Astrocyte (in vitro differentiated cells and primary cell): ENCODE data around the gene TOM1L2. TPM values are rescaled to one million over a fixed set of nuclear protein-coding genes. Genes with fewer than 3 reads are reported as not detected.
A peak's percentile ranks its signal among the peaks of the same experiment; 100 is the strongest.
"Not testable (repeated sequence)": the region's sequence is repeated elsewhere in the genome, so short reads cannot be mapped to it uniquely, and the experiment has no call there.

Source experiments
- DNase-seq: peaks from one replicate; pipeline ENCODE4 v3.0.0-alpha.2; 2010; ENCODE audit warnings: low read depth
- FAIRE-seq: peaks from 2 replicates; lab custom pipeline; 2011; peaks lifted over from hg19 to GRCh38; lab: Jason Lieb, UNC
- H2AFZ ChIP-seq: 2 replicates; pipeline ENCODE4 v1.6.0; 2012; ENCODE audit warnings: low read depth, low read length, inconsistent platforms
- H3K27ac ChIP-seq: 2 replicates; pipeline ENCODE4 v1.5.1; 2011; ENCODE audit warnings: low read depth, low read length, inconsistent platforms
- H3K27me3 ChIP-seq: 2 replicates; pipeline ENCODE4 v1.6.0; 2011; ENCODE audit warnings: low read length, inconsistent platforms; ENCODE audit not compliant: insufficient read depth
- H3K36me3 ChIP-seq: 2 replicates; pipeline ENCODE4 v1.5.1; 2011; ENCODE audit warnings: low read length, inconsistent platforms; ENCODE audit not compliant: insufficient read depth
- H3K4me1 ChIP-seq: 2 replicates; pipeline ENCODE4 v1.5.1; 2011; ENCODE audit warnings: low read length, inconsistent platforms; ENCODE audit not compliant: insufficient read depth
- H3K4me2 ChIP-seq: 2 replicates; pipeline ENCODE4 v1.6.0; 2012; ENCODE audit warnings: low read length, inconsistent platforms
- H3K4me3 ChIP-seq: 2 replicates; pipeline ENCODE4 v1.5.1; 2011; ENCODE audit warnings: low read depth, mild to moderate bottlenecking, low read length, inconsistent platforms; ENCODE audit not compliant: insufficient read depth
- H3K79me2 ChIP-seq: 2 replicates; pipeline ENCODE4 v1.6.0; 2012; ENCODE audit warnings: mild to moderate bottlenecking, low read length, inconsistent platforms; ENCODE audit not compliant: insufficient read depth
- H3K9ac ChIP-seq: 2 replicates; pipeline ENCODE4 v1.6.0; 2012; ENCODE audit warnings: mild to moderate bottlenecking, low read length, inconsistent platforms
- H3K9me3 ChIP-seq: 2 replicates; pipeline ENCODE4 v1.5.1; 2012; ENCODE audit warnings: low read depth, mild to moderate bottlenecking, low read length, inconsistent platforms; ENCODE audit not compliant: insufficient read depth
- H4K20me1 ChIP-seq: 2 replicates; pipeline ENCODE4 v1.6.0; 2012; ENCODE audit warnings: low read length, inconsistent platforms; ENCODE audit not compliant: insufficient read depth
- H3K27ac Mint-ChIP-seq: one replicate; pipeline ENCODE4 v1.8.0; 2021; ENCODE audit warnings: mild to moderate bottlenecking, mixed read lengths; ENCODE audit not compliant: unreplicated experiment
- H3K27me3 Mint-ChIP-seq: one replicate; pipeline ENCODE4 v1.8.0; 2021; ENCODE audit warnings: low read depth, mixed read lengths; ENCODE audit not compliant: unreplicated experiment
- H3K36me3 Mint-ChIP-seq: one replicate; pipeline ENCODE4 v1.8.0; 2021; ENCODE audit warnings: low read depth, mixed read lengths; ENCODE audit not compliant: unreplicated experiment
- H3K4me1 Mint-ChIP-seq: one replicate; pipeline ENCODE4 v1.8.0; 2021; ENCODE audit warnings: low read depth, mixed read lengths; ENCODE audit not compliant: unreplicated experiment
- H3K4me3 Mint-ChIP-seq: one replicate; pipeline ENCODE4 v1.8.0; 2021; ENCODE audit warnings: mild to moderate bottlenecking, moderate library complexity, mixed read lengths; ENCODE audit not compliant: unreplicated experiment
- H3K9me3 Mint-ChIP-seq: one replicate; pipeline ENCODE4 v1.8.0; 2021; ENCODE audit warnings: mild to moderate bottlenecking, mixed read lengths; ENCODE audit not compliant: unreplicated experiment
- EZH2 ChIP-seq: IDR thresholded peaks from 2 replicates; pipeline ENCODE4 v1.6.1; 2012; ENCODE audit warnings: mild to moderate bottlenecking, low read length, inconsistent platforms; ENCODE audit not compliant: insufficient read depth
- total RNA-seq: library from RNA; stranded (reverse); gene quantifications from 2 replicates; pipeline ENCODE4 v1.2.1, GENCODE V29; 2021
- TF ChIP-seq, protein P1 (sequence below): IDR thresholded peaks from 2 replicates; pipeline ENCODE4 v1.5.1; 2011; ENCODE audit warnings: low read depth, mild to moderate bottlenecking, inconsistent platforms, low read length, moderate library complexity; ENCODE audit not compliant: insufficient read depth

TOM1L2 gene
- total RNA-seq, 1 donor from 2014 or later, result 54.4 TPM

DNA sequence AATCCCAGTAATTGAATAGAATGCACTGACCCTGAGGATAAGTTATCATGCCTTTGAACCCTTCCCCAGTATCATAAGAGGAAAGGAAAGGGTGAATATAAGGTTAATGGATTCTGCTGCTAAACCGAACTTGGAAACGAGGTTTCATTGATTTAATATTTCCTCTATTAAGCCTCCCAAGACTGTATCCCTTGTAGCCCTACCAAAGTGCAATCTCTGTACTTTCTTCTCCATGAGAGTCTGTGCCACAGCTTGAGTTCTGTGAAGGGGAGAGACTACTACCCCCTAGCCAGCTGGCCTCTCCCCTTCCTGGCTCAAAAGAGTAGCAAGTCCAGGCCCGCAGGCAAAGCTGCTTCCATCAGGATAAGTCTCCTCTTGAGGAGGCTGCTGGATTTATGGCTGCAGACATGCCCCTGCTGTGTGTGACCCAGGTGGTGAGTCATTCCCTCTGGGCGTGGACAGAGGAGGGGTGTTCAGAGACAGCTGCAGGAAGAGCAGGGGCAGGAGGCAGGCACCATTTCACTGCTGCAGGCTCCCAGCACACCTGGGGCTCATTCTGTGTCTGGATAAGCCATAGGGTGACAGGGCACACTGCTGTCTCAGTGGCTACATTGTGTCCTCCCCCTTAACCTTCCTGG is 58.4 kb downstream of the TOM1L2 start:
- no peak overlapping the region for H3K4me3 Mint-ChIP-seq
- H3K4me2 ChIP-seq, result peak overlapping the region; percentile 54
- peaks cover 7% of the 10 kb centered on the region for H3K79me2 ChIP-seq
- peaks cover 1% of the 10 kb centered on the region for H3K36me3 Mint-ChIP-seq
- H3K36me3 ChIP-seq, result no peaks in the 10 kb centered on the region
- FAIRE-seq (peak; percentile 68), DNase-seq (peak; percentile 84)
- peaks cover 13% of the 10 kb centered on the region for H3K4me1 Mint-ChIP-seq
- H3K9me3 ChIP-seq, result no peaks in the 10 kb centered on the region
- peak overlapping the region; percentile 91 for H3K27ac Mint-ChIP-seq
- H3K9ac ChIP-seq, result peak overlapping the region; percentile 19
- H3K4me3 ChIP-seq, result no peak overlapping the region
- peaks cover 12% of the 10 kb centered on the region for H3K4me1 ChIP-seq
- no peak overlapping the region for H2AFZ ChIP-seq
- no peaks in the 10 kb centered on the region for H4K20me1 ChIP-seq
- H3K27ac ChIP-seq, result peak overlapping the region; percentile 44
- TF ChIP-seq EZH2, result no peak
- TF ChIP-seq, protein P1, sequence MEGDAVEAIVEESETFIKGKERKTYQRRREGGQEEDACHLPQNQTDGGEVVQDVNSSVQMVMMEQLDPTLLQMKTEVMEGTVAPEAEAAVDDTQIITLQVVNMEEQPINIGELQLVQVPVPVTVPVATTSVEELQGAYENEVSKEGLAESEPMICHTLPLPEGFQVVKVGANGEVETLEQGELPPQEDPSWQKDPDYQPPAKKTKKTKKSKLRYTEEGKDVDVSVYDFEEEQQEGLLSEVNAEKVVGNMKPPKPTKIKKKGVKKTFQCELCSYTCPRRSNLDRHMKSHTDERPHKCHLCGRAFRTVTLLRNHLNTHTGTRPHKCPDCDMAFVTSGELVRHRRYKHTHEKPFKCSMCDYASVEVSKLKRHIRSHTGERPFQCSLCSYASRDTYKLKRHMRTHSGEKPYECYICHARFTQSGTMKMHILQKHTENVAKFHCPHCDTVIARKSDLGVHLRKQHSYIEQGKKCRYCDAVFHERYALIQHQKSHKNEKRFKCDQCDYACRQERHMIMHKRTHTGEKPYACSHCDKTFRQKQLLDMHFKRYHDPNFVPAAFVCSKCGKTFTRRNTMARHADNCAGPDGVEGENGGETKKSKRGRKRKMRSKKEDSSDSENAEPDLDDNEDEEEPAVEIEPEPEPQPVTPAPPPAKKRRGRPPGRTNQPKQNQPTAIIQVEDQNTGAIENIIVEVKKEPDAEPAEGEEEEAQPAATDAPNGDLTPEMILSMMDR, result no peak
- H3K27me3 ChIP-seq, result no peaks in the 10 kb centered on the region
- H3K27me3 Mint-ChIP-seq, result no peaks in the 10 kb centered on the region
- H3K9me3 Mint-ChIP-seq, result no peaks in the 10 kb centered on the region

DNA sequence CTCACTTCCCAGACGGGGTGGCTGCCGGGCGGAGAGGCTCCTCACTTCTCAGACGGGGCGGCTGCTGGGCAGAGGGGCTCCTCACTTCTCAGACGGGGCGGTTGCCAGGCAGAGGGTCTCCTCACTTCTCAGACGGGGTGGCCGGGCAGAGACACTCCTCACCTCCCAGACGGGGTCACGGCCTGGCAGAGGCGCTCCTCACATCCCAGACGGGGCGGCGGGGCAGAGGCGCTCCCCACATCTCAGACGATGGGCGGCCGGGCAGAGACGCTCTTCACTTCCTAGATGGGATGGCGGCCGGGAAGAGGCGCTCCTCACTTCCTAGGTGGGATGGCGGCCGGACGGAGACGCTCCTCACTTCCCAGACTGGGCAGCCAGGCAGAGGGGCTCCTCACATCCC is 59.9 kb downstream of the TOM1L2 start:
- not testable (repeated sequence) for H3K4me3 ChIP-seq, H3K27ac Mint-ChIP-seq, H3K4me3 Mint-ChIP-seq, H3K4me2 ChIP-seq, H3K27me3 ChIP-seq, H4K20me1 ChIP-seq, H3K9me3 ChIP-seq, H3K36me3 Mint-ChIP-seq, H3K27ac ChIP-seq, H3K27me3 Mint-ChIP-seq, DNase-seq, H3K79me2 ChIP-seq, H3K9ac ChIP-seq, H2AFZ ChIP-seq, H3K36me3 ChIP-seq, FAIRE-seq, H3K9me3 Mint-ChIP-seq
- H3K4me1 Mint-ChIP-seq, result peaks cover 13% of the 10 kb centered on the region
- peaks cover 11% of the 10 kb centered on the region for H3K4me1 ChIP-seq

DNA sequence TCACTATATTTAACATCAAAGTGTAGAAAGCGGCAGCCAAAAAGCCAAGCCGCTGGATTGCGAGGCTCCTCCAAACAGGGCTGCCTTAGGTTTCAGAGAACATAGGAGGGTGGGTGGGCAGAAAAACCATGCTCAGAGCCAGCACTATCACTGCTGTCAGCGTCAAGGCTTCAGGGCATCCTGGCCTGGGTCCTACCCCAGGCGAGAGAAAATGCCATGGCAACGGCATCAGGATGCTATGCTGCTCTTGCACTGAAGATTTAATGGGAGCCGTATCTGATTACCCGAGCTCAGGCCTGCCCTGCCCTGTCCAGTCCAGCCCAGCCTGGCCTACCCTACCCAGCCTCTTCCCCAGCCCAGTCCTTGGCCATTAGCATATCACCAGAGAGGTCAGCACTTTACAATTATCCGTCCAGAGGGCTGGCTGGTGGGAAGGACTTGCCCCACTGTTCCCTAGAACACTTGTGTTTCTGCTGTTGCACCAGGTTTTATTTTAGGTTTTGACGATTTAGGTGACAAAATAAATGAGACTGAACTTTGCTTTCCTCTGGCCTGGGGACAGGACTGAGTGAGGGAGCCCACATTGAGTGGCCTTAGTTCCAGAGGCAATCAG is 61.1 kb downstream of the TOM1L2 start:
- Histone ChIP-seq H4K20me1 (no peaks in the 10 kb centered on the region), H3K4me1 (peaks cover 15% of the 10 kb centered on the region), H3K79me2 (peaks cover 5% of the 10 kb centered on the region), H3K4me3 (no peak overlapping the region), H3K27me3 (no peaks in the 10 kb centered on the region), H3K27ac (no peak overlapping the region), H3K9me3 (no peaks in the 10 kb centered on the region), H3K36me3 (no peaks in the 10 kb centered on the region), H3K9ac (no peak overlapping the region), H2AFZ (no peak overlapping the region), H3K4me2 (no peak overlapping the region)
- H3K4me3 Mint-ChIP-seq, result no peak overlapping the region
- TF ChIP-seq, protein P1, result no peak
- no peak for TF ChIP-seq EZH2
- no peaks in the 10 kb centered on the region for H3K9me3 Mint-ChIP-seq
- FAIRE-seq, result no peak
- no peak for DNase-seq
- peaks cover 13% of the 10 kb centered on the region for H3K4me1 Mint-ChIP-seq
- H3K36me3 Mint-ChIP-seq, result peaks cover 5% of the 10 kb centered on the region
- H3K27ac Mint-ChIP-seq, result no peak overlapping the region
- no peaks in the 10 kb centered on the region for H3K27me3 Mint-ChIP-seq
